DMS 273 treated with DMSO at 0.1 percent for 48 hours (cell line): Measurements from ENCODE around the gene SGF29.
"Not testable (repeated sequence)": the region's sequence is repeated elsewhere in the genome, so short reads cannot be mapped to it uniquely, and the experiment has no call there.

ENCODE experiments used
- DNase-seq: peaks from one replicate; lab custom pipeline; 2025; lab: John Stamatoyannopoulos, UW

Gene SGF29

GRCh38 chr16:28553776-28554633 is at the start of gene SGF29:
Gene SGF29, plus strand, starts transcription at chr16:28553920. Its CDS starts 27,150 bp downstream, at chr16:28581070.
- DNase-seq: peak; percentile 82

- DNase-seq: no peak
Observed at GRCh38 chr16:28504707-28505404, 48.9 kb upstream of the SGF29 start.

GRCh38 chr16:28505489-28506137 is 48.1 kb upstream of the SGF29 start:
- DNase-seq: no peak

- no peak for DNase-seq
Observed at GRCh38 chr16:28511031-28511430, 42.7 kb upstream of the SGF29 start.

- DNase-seq: no peak
Observed at GRCh38 chr16:28511801-28512789, 41.6 kb upstream of the SGF29 start.

GRCh38 chr16:28513484-28514181 is 40.1 kb upstream of the SGF29 start:
- DNase-seq: no peak

GRCh38 chr16:28514246-28514645 is 39.5 kb upstream of the SGF29 start:
- DNase-seq: no peak

GRCh38 chr16:28520672-28521071 is 33.0 kb upstream of the SGF29 start:
- no peak for DNase-seq

- no peak for DNase-seq
Observed at GRCh38 chr16:28521436-28521835, 32.3 kb upstream of the SGF29 start.

GRCh38 chr16:28522792-28523191 is 30.9 kb upstream of the SGF29 start:
- DNase-seq: no peak

- no peak for DNase-seq
Observed at GRCh38 chr16:28524681-28525171, 29.0 kb upstream of the SGF29 start.

GRCh38 chr16:28526201-28527099 is 27.3 kb upstream of the SGF29 start:
- DNase-seq: no peak

GRCh38 chr16:28527100-28527785 is 26.5 kb upstream of the SGF29 start:
- DNase-seq: not testable (repeated sequence)

- DNase-seq: no peak
Observed at GRCh38 chr16:28527985-28528384, 25.7 kb upstream of the SGF29 start.

- no peak for DNase-seq
Observed at GRCh38 chr16:28528463-28528867, 25.3 kb upstream of the SGF29 start.

GRCh38 chr16:28529124-28529523 is 24.6 kb upstream of the SGF29 start:
- no peak for DNase-seq

GRCh38 chr16:28531777-28532744 is 21.7 kb upstream of the SGF29 start:
- no peak for DNase-seq
